GM12878 (cell line): ENCODE measurements around the gene MARCHF10. TPM values are rescaled to one million over a fixed set of nuclear protein-coding genes. Genes with fewer than 3 reads are reported as not detected.

Experiments used
- ATAC-seq: fragments of 200-7000 bp; cut with Tn5 transposase; 3 replicates; pipeline ENCODE4 v1.9.1; 2020; ENCODE audit warnings: mild to moderate bottlenecking, moderate library complexity
- BruUV-seq: library from RNA; stranded (reverse); fragments of 400-500 nt; replicated peaks from 2 replicates; lab custom pipeline; 2021; lab: Mats Ljungman, UMichigan
- CTCF ChIA-PET: fragments of 300-600 bp; sonication (Branson Sonifier 250); formaldehyde crosslinking; extraction: SDS; loops from one replicate; lab custom pipeline; 2021; ENCODE audit warnings: inconsistent platforms; lab: Yijun Ruan, JAX
- POLR2A ChIA-PET: fragments of 350-600 bp; formaldehyde crosslinking; extraction: SDS; loops from one replicate; lab custom pipeline; 2021; ENCODE audit warnings: inconsistent platforms; lab: Charles Lee
- RAD21 ChIA-PET: fragments of 300-600 bp; sonication (Branson Sonifier 250); formaldehyde crosslinking; loops from one replicate; lab custom pipeline; 2023; ENCODE audit warnings: antibody characterized with exemption; ENCODE audit not compliant: unreplicated experiment; lab: Charles Lee
- SMC1A ChIA-PET: fragments of 300-600 bp; sonication (Branson Sonifier 250); formaldehyde crosslinking; loops from one replicate; lab custom pipeline; 2023; ENCODE audit not compliant: unreplicated experiment, uncharacterized antibody; lab: Charles Lee
- DNase-seq: peaks from one replicate; pipeline ENCODE4 v3.0.0-alpha.2; 2011; ENCODE audit warnings: low read depth, low spot score
- FAIRE-seq: peaks from 3 replicates; lab custom pipeline; 2011; peaks lifted over from hg19 to GRCh38; lab: Jason Lieb, UNC
- H2AFZ ChIP-seq: 2 replicates; pipeline ENCODE4 v1.6.0; 2011; ENCODE audit warnings: low read depth, low read length, control low read depth; ENCODE audit not compliant: control insufficient read depth
- H3K27ac ChIP-seq: 2 replicates; pipeline ENCODE4 v1.5.1; 2011; ENCODE audit warnings: control low read depth; ENCODE audit not compliant: control insufficient read depth, insufficient read depth
- H3K27me3 ChIP-seq, 2 experiments: replicated peaks in 1 of 2; 2 replicates each; pipeline versions ENCODE4 v1.6.0 to v1.6.1; 2011; ENCODE audit warnings: low read length in 1 of 2; ENCODE audit not compliant: control insufficient read depth in 2 of 2, insufficient read depth in 2 of 2
- H3K36me3 ChIP-seq, 2 experiments: 2 replicates each; pipeline ENCODE4 v1.5.1; 2011; ENCODE audit warnings: low read length in 1 of 2; ENCODE audit not compliant: control insufficient read depth in 2 of 2, insufficient read depth in 2 of 2
- H3K4me1 ChIP-seq: 2 replicates; pipeline ENCODE4 v1.6.1; 2011; ENCODE audit warnings: mild to moderate bottlenecking, low read length, moderate library complexity, mixed read lengths; ENCODE audit not compliant: control insufficient read depth, insufficient read depth
- H3K4me2 ChIP-seq: 2 replicates; pipeline ENCODE4 v1.6.0; 2011; ENCODE audit warnings: control low read depth; ENCODE audit not compliant: control insufficient read depth, insufficient read depth
- H3K4me3 ChIP-seq: fragments of 200-600 bp; sonication (generic); 2 replicates; pipeline ENCODE4 v1.5.1; 2016
- H3K79me2 ChIP-seq: 2 replicates; pipeline ENCODE4 v1.6.0; 2011; ENCODE audit warnings: low read length; ENCODE audit not compliant: control insufficient read depth, insufficient read depth
- H3K9ac ChIP-seq: 2 replicates; pipeline ENCODE4 v1.8.0; 2011; ENCODE audit warnings: low read length, control low read depth, mixed read lengths; ENCODE audit not compliant: control insufficient read depth, insufficient read depth
- H3K9me3 ChIP-seq: replicated peaks from 3 replicates; pipeline ENCODE4 v1.5.1; 2011; ENCODE audit warnings: mild to moderate bottlenecking, low read length; ENCODE audit not compliant: control insufficient read depth, insufficient read depth
- H4K20me1 ChIP-seq: 2 replicates; pipeline ENCODE4 v1.6.0; 2011; ENCODE audit not compliant: control insufficient read depth, insufficient read depth
- BHLHE40 ChIP-seq, 2 experiments: fragments of 450-650 bp in 1 of 2; IDR thresholded peaks; 2 replicates each; pipeline ENCODE4 v1.6.1; 2011 to 2017; ENCODE audit warnings: low read depth in 2 of 2, borderline replicate concordance in 1 of 2, improper control_type of control experiment in 1 of 2, low read length in 1 of 2, mild to moderate bottlenecking in 1 of 2
- BRCA1 ChIP-seq: IDR thresholded peaks from 2 replicates; pipeline ENCODE4 v1.6.1; 2011; ENCODE audit warnings: low read depth, low read length, improper control_type of control experiment
- KAT2A ChIP-seq: conservative IDR thresholded peaks from 2 replicates; pipeline ENCODE4 v1.6.1; 2011; ENCODE audit warnings: low read depth, low read length; ENCODE audit not compliant: control insufficient read depth
- MYB ChIP-seq: fragments of 150-350 bp; IDR thresholded peaks from 2 replicates; pipeline ENCODE4 v1.6.1; 2014; ENCODE audit warnings: mild to moderate bottlenecking, low read depth, low read length, borderline replicate concordance
- NFXL1 ChIP-seq: fragments of 450-650 bp; IDR thresholded peaks from 2 replicates; pipeline ENCODE4 v1.6.1; 2017; ENCODE audit warnings: antibody characterized with exemption, mild to moderate bottlenecking, borderline replicate concordance
- POLR2A ChIP-seq: IDR thresholded peaks from 2 replicates; pipeline ENCODE4 v1.6.1; 2011; ENCODE audit warnings: low read depth, mild to moderate bottlenecking, low read length
- STAT3 ChIP-seq: IDR thresholded peaks from 2 replicates; pipeline ENCODE4 v1.6.1; 2011; ENCODE audit warnings: low read depth, low read length, improper control_type of control experiment
- TCF7 ChIP-seq: IDR thresholded peaks from 2 replicates; pipeline ENCODE4 v1.6.1; 2014; ENCODE audit warnings: antibody characterized with exemption, borderline replicate concordance
- WGBS: methylation state at CpG from one replicate; pipeline ENCODE4 v1.1.6; 2016; ENCODE audit warnings: low lambda C conversion rate; ENCODE audit not compliant: insufficient replicate concordance, insufficient coverage; ENCODE audit errors: missing lambda C conversion rate; 5-methylcytosine and 5-hydroxymethylcytosine counted together
- in situ Hi-C: fragments of 300-500 bp; cut with MboI; formaldehyde crosslinking; loops from 9 replicates; pipeline ENCODE4 v1.14.3; 2018; ENCODE audit warnings: mixed read lengths
- intact Hi-C: fragments of 100-400 bp; cut with micrococcal nuclease; formaldehyde crosslinking; loops from one replicate; pipeline ENCODE4 v1.14.2; 2022; ENCODE audit not compliant: unreplicated experiment
- polyA plus RNA-seq, 11 experiments: library from polyadenylated mRNA; depleted of rRNA in 4 of 11; unstranded in 6 of 11; stranded (reverse) in 5 of 11; fragments of >200 nt; fragmentation: Nextera tagmentation in 4 of 11; fragmentation: Illumina TruSeq in 1 of 11; extraction: Ambion mirVana in 4 of 11; extraction: Trizol in 1 of 11; gene quantifications; 1 replicate in 1 of 11; 2 replicates in 10 of 11; pipeline versions ENCODE4 v1.2.1 to v1.2.3, GENCODE V29; 2011 to 2016; ENCODE audit warnings: inconsistent platforms in 2 of 11, missing spikeins in 2 of 11, low read depth in 1 of 11
- total RNA-seq, 4 experiments: library from RNA; depleted of rRNA in 3 of 4; stranded (reverse); fragments of >200 nt in 3 of 4; fragmentation: Illumina TruSeq in 1 of 4; extraction: Trizol in 1 of 4; gene quantifications; 2 replicates each; pipeline versions ENCODE4 v1.2.1 to v1.2.3, GENCODE V29; 2013 to 2021
- TF ChIP-seq, protein P1 (sequence below): fragments of 450-650 bp; IDR thresholded peaks from 2 replicates; pipeline ENCODE4 v1.6.1; 2014; ENCODE audit warnings: mild to moderate bottlenecking

Gene MARCHF10
- total and polyA plus RNA-seq, 10 of the 15 experiments (the other 5 are each of a cell fraction or from before 2014, with no cell fraction given): 0.11 to 0.24 TPM; not detected in 8

DNA sequence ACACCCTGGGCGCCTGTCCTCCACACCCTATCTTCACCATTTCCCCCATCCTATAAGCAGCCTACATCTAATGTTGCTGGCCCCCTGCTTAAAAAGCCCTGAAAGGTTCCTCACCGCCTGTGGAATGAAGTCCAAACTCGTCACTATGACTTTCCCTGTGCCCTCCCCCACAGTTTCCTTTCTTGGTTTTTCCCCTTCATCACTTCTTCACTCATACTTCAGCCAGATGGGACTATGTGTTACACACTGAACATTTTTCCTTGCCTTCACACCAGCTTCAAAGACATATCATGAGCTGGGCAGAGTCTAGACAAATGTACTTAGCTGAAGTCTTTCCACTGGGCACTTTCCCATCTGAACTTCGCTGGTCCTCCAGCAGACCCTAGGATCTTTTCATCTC lies 1.5 kb upstream of the MARCHF10 start:
- H3K9me3 ChIP-seq: no peaks in the 10 kb centered on the region
- H3K4me1 ChIP-seq: no peaks in the 10 kb centered on the region
- in situ Hi-C loops (no loop called here), intact Hi-C loops (no loop called here)
- ChIA-PET SMC1A (no interaction called here), POLR2A (no interaction called here), CTCF (no interaction called here), RAD21 (no interaction called here)
- no peak overlapping the region for H3K4me2 ChIP-seq
- no peak for TF ChIP-seq BRCA1
- TF ChIP-seq, protein P1, sequence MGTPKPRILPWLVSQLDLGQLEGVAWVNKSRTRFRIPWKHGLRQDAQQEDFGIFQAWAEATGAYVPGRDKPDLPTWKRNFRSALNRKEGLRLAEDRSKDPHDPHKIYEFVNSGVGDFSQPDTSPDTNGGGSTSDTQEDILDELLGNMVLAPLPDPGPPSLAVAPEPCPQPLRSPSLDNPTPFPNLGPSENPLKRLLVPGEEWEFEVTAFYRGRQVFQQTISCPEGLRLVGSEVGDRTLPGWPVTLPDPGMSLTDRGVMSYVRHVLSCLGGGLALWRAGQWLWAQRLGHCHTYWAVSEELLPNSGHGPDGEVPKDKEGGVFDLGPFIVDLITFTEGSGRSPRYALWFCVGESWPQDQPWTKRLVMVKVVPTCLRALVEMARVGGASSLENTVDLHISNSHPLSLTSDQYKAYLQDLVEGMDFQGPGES: no peak
- TF ChIP-seq KAT2A: no peak
- no peak for TF ChIP-seq MYB
- no peak for TF ChIP-seq POLR2A
- TF ChIP-seq BHLHE40 (IDR thresholded peaks at IDR 0.05; ENCODE audit: borderline replicate concordance in 1 of 2, low read depth in 2 of 2, low read length in 1 of 2): no peak
- no peak for TF ChIP-seq STAT3
- no peak for TF ChIP-seq TCF7
- TF ChIP-seq NFXL1: no peak
- no peak overlapping the region for H3K27ac ChIP-seq
- H2AFZ ChIP-seq: no peak overlapping the region
- ATAC-seq (no peak), FAIRE-seq (no peak), DNase-seq (no peak)
- no peaks in the 10 kb centered on the region for H3K79me2 ChIP-seq
- H3K9ac ChIP-seq: no peak overlapping the region
- no peak overlapping the region for H3K4me3 ChIP-seq
- H4K20me1 ChIP-seq: no peaks in the 10 kb centered on the region
- no peaks in the 10 kb centered on the region for H3K36me3 ChIP-seq
- BruUV-seq: no TSS peak
- no peaks in the 10 kb centered on the region; a peak in 1 of 4 replicates for H3K27me3 ChIP-seq
- 14% methylated on average over 4 of the region's 4 CpGs for WGBS
